ENCODE results near the gene BLTP2. TPM values are rescaled to one million over a fixed set of nuclear protein-coding genes. Genes with fewer than 3 reads are reported as not detected.

The BLTP2 gene
- total and polyA plus RNA-seq, 2 experiments from 2014 or later: 40.1 to 82.4 TPM

DNA sequence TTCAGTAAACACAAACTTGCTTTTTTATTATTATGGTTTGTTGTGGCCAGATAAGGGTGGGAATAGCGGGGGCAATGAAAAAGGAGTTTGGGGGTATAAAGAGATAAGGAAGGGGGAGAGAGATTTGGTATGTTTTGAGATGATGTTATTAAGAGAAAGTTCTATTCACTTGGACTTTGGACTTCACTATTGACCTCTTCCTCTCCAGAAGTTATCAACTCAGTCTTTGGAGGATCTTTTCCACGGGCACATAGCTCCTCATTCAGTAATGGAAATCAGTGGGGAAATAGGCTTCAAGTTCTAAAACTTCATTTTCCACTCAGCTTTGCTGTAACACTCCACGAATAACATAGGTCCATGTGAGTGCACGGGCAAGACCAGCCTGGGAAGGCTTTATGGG lies 43.5 kb upstream of the BLTP2 start:
- H3K4me3 ChIP-seq: no peak overlapping the region
- H3K27me3 ChIP-seq: no peaks in the 10 kb centered on the region
- H3K36me3 ChIP-seq (replicated peaks; ENCODE audit: insufficient read depth, low read depth): no peaks in the 10 kb centered on the region
- no peak for DNase-seq (ENCODE audit: low spot score)
- 87% methylated on average over 4 of the region's 4 CpGs for WGBS (ENCODE audit: low lambda C conversion rate, missing lambda C conversion rate)
- H4K20me1 ChIP-seq (ENCODE audit: insufficient read depth, poor library complexity, severe bottlenecking): no peaks in the 10 kb centered on the region
- TF ChIP-seq, protein P1, sequence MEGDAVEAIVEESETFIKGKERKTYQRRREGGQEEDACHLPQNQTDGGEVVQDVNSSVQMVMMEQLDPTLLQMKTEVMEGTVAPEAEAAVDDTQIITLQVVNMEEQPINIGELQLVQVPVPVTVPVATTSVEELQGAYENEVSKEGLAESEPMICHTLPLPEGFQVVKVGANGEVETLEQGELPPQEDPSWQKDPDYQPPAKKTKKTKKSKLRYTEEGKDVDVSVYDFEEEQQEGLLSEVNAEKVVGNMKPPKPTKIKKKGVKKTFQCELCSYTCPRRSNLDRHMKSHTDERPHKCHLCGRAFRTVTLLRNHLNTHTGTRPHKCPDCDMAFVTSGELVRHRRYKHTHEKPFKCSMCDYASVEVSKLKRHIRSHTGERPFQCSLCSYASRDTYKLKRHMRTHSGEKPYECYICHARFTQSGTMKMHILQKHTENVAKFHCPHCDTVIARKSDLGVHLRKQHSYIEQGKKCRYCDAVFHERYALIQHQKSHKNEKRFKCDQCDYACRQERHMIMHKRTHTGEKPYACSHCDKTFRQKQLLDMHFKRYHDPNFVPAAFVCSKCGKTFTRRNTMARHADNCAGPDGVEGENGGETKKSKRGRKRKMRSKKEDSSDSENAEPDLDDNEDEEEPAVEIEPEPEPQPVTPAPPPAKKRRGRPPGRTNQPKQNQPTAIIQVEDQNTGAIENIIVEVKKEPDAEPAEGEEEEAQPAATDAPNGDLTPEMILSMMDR (IDR thresholded peaks at IDR 0.05; ENCODE audit: poor library complexity): no peak
- no peak for TF ChIP-seq EZH2 (IDR thresholded peaks at IDR 0.05; ENCODE audit: borderline replicate concordance)
- TF ChIP-seq EZH2phosphoT487 (IDR thresholded peaks at IDR 0.05; ENCODE audit: low read depth, severe bottlenecking, unreplicated experiment): no peak
- no peaks in the 10 kb centered on the region for H3K79me2 ChIP-seq
- H3K4me1 ChIP-seq (ENCODE audit: insufficient read depth): no peaks in the 10 kb centered on the region
- no peak overlapping the region for H2AFZ ChIP-seq
- H3K9me3 ChIP-seq (ENCODE audit: low read depth): no peaks in the 10 kb centered on the region
- no peaks in the 10 kb centered on the region for H3K9me2 ChIP-seq (replicated peaks; ENCODE audit: insufficient read depth)
- H3K27ac ChIP-seq: no peak overlapping the region
- H3K4me2 ChIP-seq: no peak overlapping the region

DNA sequence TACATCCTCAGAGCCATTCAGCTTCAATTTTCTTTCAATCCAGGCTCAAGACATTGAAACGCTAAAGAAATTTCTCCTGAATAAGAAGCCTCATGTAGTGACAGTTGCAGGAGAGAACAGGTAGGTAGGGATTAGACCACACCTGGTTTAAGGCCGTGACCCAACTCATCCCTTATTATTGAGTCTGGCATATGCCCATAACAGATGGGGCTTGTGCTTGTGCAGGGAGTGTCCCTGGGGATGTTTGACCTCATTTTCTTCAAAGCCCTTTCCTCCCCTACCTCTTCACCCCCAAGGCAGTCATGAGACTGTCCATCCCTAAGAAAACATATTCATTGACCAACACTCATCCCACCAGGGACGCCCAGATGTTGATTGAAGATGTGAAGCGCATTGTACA lies 41.3 kb upstream of the BLTP2 start:
- TF ChIP-seq EZH2phosphoT487 (IDR thresholded peaks at IDR 0.05; ENCODE audit: low read depth, severe bottlenecking, unreplicated experiment) (no peak), EZH2 (IDR thresholded peaks at IDR 0.05; ENCODE audit: borderline replicate concordance) (no peak)
- TF ChIP-seq, protein P1 (IDR thresholded peaks at IDR 0.05; ENCODE audit: poor library complexity): no peak

DNA sequence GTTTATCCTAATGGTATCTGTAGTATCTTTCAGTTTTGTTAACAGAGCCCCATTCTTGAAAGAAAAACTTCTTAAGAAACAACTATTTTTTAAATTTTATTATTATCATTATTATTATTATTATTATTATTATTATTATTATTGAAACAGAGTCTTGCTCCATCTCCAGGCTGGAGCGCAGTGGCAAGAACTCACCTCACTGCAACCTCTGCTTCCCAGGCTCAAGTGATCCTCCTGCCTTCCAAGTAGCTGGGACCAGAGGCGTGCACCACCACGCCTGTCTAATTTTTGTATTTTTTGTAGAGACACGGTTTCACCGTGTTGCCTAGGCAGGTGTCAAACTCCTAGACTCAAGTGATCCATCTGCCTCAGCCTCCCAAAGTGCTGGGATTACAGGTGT lies 40.4 kb upstream of the BLTP2 start:
- no peak overlapping the region for H2AFZ ChIP-seq
- no peak overlapping the region for H3K27ac ChIP-seq
- 97% methylated on average over 5 of the region's 5 CpGs for WGBS (ENCODE audit: low lambda C conversion rate, missing lambda C conversion rate)
- H3K36me3 ChIP-seq (replicated peaks; ENCODE audit: insufficient read depth, low read depth): no peaks in the 10 kb centered on the region
- H3K27me3 ChIP-seq: no peaks in the 10 kb centered on the region
- no peak for DNase-seq (ENCODE audit: low spot score)
- no peak overlapping the region for H3K4me3 ChIP-seq
- TF ChIP-seq EZH2 (IDR thresholded peaks at IDR 0.05; ENCODE audit: borderline replicate concordance) (no peak), EZH2phosphoT487 (IDR thresholded peaks at IDR 0.05; ENCODE audit: low read depth, severe bottlenecking, unreplicated experiment) (no peak)
- TF ChIP-seq, protein P1 (IDR thresholded peaks at IDR 0.05; ENCODE audit: poor library complexity): no peak
- H3K9me2 ChIP-seq (replicated peaks; ENCODE audit: insufficient read depth): no peaks in the 10 kb centered on the region
- no peaks in the 10 kb centered on the region for H4K20me1 ChIP-seq (ENCODE audit: insufficient read depth, poor library complexity, severe bottlenecking)
- H3K9me3 ChIP-seq (ENCODE audit: low read depth): no peaks in the 10 kb centered on the region
- no peaks in the 10 kb centered on the region for H3K4me1 ChIP-seq (ENCODE audit: insufficient read depth)
- no peaks in the 10 kb centered on the region for H3K79me2 ChIP-seq
- no peak overlapping the region for H3K4me2 ChIP-seq

More for the DNA sequence above, 41.3 kb upstream of the BLTP2 start:
- Histone ChIP-seq H3K27me3 (no peaks in the 10 kb centered on the region), H3K4me2 (no peak overlapping the region), H3K9me2 (replicated peaks; ENCODE audit: insufficient read depth) (no peaks in the 10 kb centered on the region), H3K4me3 (no peak overlapping the region), H3K27ac (no peak overlapping the region), H3K4me1 (ENCODE audit: insufficient read depth) (no peaks in the 10 kb centered on the region), H4K20me1 (ENCODE audit: insufficient read depth, poor library complexity, severe bottlenecking) (no peaks in the 10 kb centered on the region), H3K9me3 (ENCODE audit: low read depth) (no peaks in the 10 kb centered on the region), H2AFZ (no peak overlapping the region), H3K79me2 (no peaks in the 10 kb centered on the region), H3K36me3 (replicated peaks; ENCODE audit: insufficient read depth, low read depth) (no peaks in the 10 kb centered on the region)
- no peak for DNase-seq (ENCODE audit: low spot score)
- WGBS (ENCODE audit: low lambda C conversion rate, missing lambda C conversion rate): 95% methylated on average over 4 of the region's 4 CpGs

DNA sequence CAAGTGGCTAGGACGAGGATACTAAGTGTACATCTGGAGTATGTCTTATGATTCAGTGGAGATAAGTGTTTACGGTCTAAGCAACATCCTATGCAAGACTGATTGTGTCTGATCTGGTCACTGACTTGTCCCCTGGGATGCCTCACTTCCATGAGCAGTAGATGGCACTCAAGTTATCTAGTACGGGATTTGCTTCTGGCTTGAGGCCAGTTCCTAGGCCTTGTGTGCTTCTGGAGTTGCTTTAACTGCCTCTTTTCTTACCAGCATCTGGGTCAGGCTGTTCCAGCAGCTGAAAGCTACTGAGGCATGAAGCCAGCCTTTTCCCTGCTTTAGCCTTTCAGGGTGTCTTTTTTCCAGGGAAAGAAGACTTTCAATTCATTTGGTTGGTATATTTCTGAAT lies 40.0 kb upstream of the BLTP2 start:
- no peaks in the 10 kb centered on the region for H3K79me2 ChIP-seq
- H3K4me1 ChIP-seq (ENCODE audit: insufficient read depth): no peaks in the 10 kb centered on the region
- H3K9me2 ChIP-seq (replicated peaks; ENCODE audit: insufficient read depth): no peaks in the 10 kb centered on the region
- H2AFZ ChIP-seq: no peak overlapping the region
- no peaks in the 10 kb centered on the region for H4K20me1 ChIP-seq (ENCODE audit: insufficient read depth, poor library complexity, severe bottlenecking)
- DNase-seq (ENCODE audit: low spot score): peak; percentile 78
- WGBS (ENCODE audit: low lambda C conversion rate, missing lambda C conversion rate): 51% methylated on average over 3 of the region's 3 CpGs
- H3K27me3 ChIP-seq: no peaks in the 10 kb centered on the region
- H3K4me3 ChIP-seq: no peak overlapping the region
- no peak overlapping the region for H3K27ac ChIP-seq
- H3K36me3 ChIP-seq (replicated peaks; ENCODE audit: insufficient read depth, low read depth): no peaks in the 10 kb centered on the region
- no peak overlapping the region for H3K4me2 ChIP-seq
- H3K9me3 ChIP-seq (ENCODE audit: low read depth): no peaks in the 10 kb centered on the region
- no peak for TF ChIP-seq EZH2phosphoT487 (IDR thresholded peaks at IDR 0.05; ENCODE audit: low read depth, severe bottlenecking, unreplicated experiment)
- TF ChIP-seq, protein P1 (IDR thresholded peaks at IDR 0.05; ENCODE audit: poor library complexity): peak; percentile 39
